Glutamatergic neuron (in vitro differentiated cells): ENCODE data around the gene SLC25A43. TPM values are rescaled to one million over a fixed set of nuclear protein-coding genes. Genes with fewer than 3 reads are reported as not detected.
A peak's percentile ranks its signal among the peaks of the same experiment; 100 is the strongest.
"Not testable (repeated sequence)": the region's sequence is repeated elsewhere in the genome, so short reads cannot be mapped to it uniquely, and the experiment has no call there.

Experiments used
- DNase-seq: peaks from one replicate; pipeline ENCODE4 v3.0.0; 2022
- H3K27ac Mint-ChIP-seq: one replicate; pipeline ENCODE4 v1.8.0; 2020; ENCODE audit warnings: mild to moderate bottlenecking, mixed read lengths, inconsistent platforms; ENCODE audit not compliant: unreplicated experiment
- H3K27me3 Mint-ChIP-seq: one replicate; pipeline ENCODE4 v1.8.0; 2020; ENCODE audit warnings: mild to moderate bottlenecking, moderate library complexity, mixed read lengths, inconsistent platforms; ENCODE audit not compliant: unreplicated experiment
- H3K36me3 Mint-ChIP-seq: one replicate; pipeline ENCODE4 v1.8.0; 2020; ENCODE audit warnings: mild to moderate bottlenecking, mixed read lengths, inconsistent platforms; ENCODE audit not compliant: unreplicated experiment
- H3K4me1 Mint-ChIP-seq: one replicate; pipeline ENCODE4 v1.8.0; 2020; ENCODE audit warnings: mild to moderate bottlenecking, low read depth, mixed read lengths, inconsistent platforms; ENCODE audit not compliant: unreplicated experiment
- H3K4me3 Mint-ChIP-seq: one replicate; pipeline ENCODE4 v1.8.0; 2020; ENCODE audit warnings: mild to moderate bottlenecking, mixed read lengths, inconsistent platforms; ENCODE audit not compliant: unreplicated experiment
- H3K9me3 Mint-ChIP-seq: one replicate; pipeline ENCODE4 v1.8.0; 2020; ENCODE audit warnings: mild to moderate bottlenecking, moderate library complexity, mixed read lengths, inconsistent platforms; ENCODE audit not compliant: unreplicated experiment
- long read RNA-seq: library from polyadenylated mRNA; unstranded; transcript quantifications from one replicate; pipeline ENCODE4 v2.0.0, GENCODE V29; 2020; ENCODE audit not compliant: unreplicated experiment
- total RNA-seq: library from RNA; stranded (reverse); fragmentation: NEBNext Ultra II Directional; extraction: Animal tissue kit (Norgen Biotek cat#: 25700); gene quantifications from one replicate; pipeline ENCODE4 v1.2.1, GENCODE V29; 2021; ENCODE audit not compliant: unreplicated experiment
- TF ChIP-seq, protein P1 (sequence below): fragments of 200-600 bp; sonication (generic); IDR thresholded peaks from one replicate; pipeline ENCODE4 v1.5.0; 2021; ENCODE audit not compliant: partially characterized antibody, unreplicated experiment

Gene SLC25A43
- total RNA-seq: 1.0 TPM
- long read RNA-seq, partial matches to known transcripts: 1 of 2 reads
- long read RNA-seq, other reads (novel, unspliced or antisense): 0 of 2 reads

DNA sequence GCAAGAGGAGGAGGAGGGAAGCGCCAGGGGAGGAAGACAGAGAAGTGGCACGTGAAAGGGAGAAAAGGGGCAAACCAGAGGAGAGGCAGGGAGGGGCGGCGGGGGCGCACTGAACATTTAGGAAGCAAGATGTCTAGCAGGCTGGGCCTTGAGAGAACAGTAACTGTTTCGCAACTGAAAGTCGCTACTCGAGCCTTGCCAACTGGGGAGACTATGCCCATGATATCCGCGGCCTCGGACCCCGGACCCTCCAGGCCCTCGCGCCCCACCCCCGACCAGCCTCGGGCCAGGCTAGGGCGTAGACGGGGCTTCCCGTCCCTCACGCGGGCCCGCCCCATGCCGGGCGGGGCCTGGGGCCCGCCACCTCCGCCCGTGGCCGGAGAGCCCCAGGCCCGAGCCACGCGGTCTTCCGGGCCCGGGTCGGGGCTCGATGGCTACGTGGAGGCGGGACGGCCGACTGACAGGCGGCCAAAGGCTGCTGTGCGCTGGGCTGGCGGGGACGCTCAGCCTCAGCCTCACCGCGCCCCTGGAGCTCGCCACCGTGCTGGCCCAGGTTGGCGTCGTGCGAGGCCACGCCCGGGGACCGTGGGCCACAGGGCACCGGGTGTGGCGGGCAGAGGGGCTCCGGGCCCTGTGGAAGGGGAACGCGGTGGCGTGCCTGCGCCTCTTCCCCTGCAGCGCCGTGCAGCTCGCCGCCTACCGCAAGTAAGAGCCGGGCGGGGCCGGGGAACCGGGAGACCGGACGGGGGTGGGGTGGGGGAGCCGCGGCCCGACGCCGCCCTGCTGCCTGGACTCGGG, at the start of gene SLC25A43:
Gene SLC25A43 (plus strand): TSS at position 363 of the 798 bp plus-strand sequence. CDS start 68 bp downstream, at position 431.
- Mint-ChIP-seq H3K4me3 (peak within 1 kb of the TSS; percentile 86), H3K27ac (no peak within 1 kb of the TSS)
- TF ChIP-seq, protein P1, sequence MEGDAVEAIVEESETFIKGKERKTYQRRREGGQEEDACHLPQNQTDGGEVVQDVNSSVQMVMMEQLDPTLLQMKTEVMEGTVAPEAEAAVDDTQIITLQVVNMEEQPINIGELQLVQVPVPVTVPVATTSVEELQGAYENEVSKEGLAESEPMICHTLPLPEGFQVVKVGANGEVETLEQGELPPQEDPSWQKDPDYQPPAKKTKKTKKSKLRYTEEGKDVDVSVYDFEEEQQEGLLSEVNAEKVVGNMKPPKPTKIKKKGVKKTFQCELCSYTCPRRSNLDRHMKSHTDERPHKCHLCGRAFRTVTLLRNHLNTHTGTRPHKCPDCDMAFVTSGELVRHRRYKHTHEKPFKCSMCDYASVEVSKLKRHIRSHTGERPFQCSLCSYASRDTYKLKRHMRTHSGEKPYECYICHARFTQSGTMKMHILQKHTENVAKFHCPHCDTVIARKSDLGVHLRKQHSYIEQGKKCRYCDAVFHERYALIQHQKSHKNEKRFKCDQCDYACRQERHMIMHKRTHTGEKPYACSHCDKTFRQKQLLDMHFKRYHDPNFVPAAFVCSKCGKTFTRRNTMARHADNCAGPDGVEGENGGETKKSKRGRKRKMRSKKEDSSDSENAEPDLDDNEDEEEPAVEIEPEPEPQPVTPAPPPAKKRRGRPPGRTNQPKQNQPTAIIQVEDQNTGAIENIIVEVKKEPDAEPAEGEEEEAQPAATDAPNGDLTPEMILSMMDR: no peak

DNA sequence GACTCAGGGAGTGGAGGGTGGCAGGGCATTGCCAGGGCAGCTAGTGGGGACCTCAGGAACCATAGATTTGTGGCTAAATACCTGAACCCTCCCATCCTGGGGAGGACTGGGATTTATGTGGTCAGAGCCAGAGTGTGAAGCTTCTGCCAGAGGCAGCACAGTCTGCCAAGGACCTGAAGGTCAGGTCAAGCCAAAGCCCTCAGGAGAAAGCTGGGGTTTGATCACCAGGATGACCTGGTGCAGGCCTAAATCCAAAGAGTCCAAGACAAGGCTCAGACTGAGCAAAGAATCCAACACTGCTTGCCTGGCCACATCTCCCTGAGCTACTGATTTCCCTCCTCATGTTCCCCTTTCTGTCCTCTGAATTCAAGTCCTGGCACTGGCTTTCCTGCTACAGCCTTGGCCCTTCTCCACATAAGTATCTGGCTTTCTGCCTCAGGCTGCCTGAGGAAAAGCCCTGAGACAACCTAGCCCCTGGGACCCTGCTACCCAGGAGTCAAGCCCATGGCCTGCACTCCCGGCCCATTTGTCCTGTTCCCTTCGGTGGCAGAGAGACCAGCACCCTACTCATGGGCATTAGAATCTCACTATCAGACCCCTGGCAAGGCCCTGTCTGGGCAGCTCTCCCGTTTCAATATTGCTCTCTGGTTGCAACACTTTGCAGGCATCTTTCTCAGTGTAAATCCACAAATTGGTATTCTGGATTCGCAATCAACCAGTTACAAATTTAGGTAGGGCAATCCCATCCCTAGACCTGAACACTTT, 39.3 kb upstream of the SLC25A43 start:
- Mint-ChIP-seq H3K36me3 (no peaks in the 10 kb centered on the region), H3K4me3 (no peak overlapping the region), H3K9me3 (peaks cover 1% of the 10 kb centered on the region), H3K27me3 (no peaks in the 10 kb centered on the region), H3K4me1 (no peaks in the 10 kb centered on the region), H3K27ac (no peak overlapping the region)
- TF ChIP-seq, protein P1: no peak
- no peak for DNase-seq

More for the DNA sequence above, at the start of gene SLC25A43:
- Mint-ChIP-seq H3K4me1 (no peaks in the 10 kb centered on the region), H3K27me3 (peaks cover 1% of the 10 kb centered on the region), H3K9me3 (no peaks in the 10 kb centered on the region), H3K36me3 (no peaks in the 10 kb centered on the region)
- peak; percentile 23 for DNase-seq

DNA sequence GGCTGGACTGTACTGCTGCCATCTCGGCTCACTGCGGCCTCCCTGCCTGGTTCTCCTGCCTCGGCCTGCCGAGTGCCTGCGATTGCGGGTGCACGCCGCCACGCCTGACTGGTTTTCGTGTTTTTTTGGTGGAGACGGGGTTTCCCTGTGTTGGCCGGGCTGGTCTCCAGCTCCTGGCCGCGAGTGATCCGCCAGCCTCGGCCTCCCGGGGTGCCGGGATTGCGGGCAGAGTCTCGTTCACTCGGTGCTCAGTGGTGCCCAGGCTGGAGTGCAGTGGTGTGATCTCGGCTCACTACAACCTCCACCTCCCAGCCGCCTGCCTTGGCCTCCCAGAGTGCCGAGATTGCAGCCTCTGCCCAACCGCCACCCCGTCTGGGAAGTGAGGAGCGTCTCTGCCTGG, 37.7 kb upstream of the SLC25A43 start:
- H3K36me3 Mint-ChIP-seq, H3K4me3 Mint-ChIP-seq, H3K27ac Mint-ChIP-seq, H3K9me3 Mint-ChIP-seq, DNase-seq, H3K27me3 Mint-ChIP-seq, H3K4me1 Mint-ChIP-seq: not testable (repeated sequence)

DNA sequence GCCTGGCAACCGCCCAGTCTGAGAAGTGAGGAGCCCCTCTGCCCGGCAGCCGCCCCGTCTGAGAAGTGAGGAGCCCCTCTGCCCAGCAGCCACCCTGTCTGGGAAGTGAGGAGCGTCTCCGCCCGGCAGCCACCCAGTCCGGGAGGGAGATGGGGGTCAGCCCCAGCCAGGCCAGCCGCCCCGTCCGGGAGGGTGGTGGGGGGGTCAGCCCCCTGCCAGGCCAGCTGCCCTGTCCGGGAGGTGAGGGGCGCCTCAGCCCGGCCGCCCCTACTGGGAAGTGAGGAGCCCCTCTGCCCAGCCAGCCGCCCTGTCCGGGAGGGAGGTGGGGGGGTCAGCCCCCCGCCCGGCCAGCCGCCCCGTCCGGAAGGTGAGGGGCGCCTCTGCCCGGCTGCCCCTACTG, 37.1 kb upstream of the SLC25A43 start:
- H3K36me3 Mint-ChIP-seq, DNase-seq, H3K4me1 Mint-ChIP-seq, H3K27ac Mint-ChIP-seq, H3K9me3 Mint-ChIP-seq, H3K4me3 Mint-ChIP-seq, H3K27me3 Mint-ChIP-seq: not testable (repeated sequence)

DNA sequence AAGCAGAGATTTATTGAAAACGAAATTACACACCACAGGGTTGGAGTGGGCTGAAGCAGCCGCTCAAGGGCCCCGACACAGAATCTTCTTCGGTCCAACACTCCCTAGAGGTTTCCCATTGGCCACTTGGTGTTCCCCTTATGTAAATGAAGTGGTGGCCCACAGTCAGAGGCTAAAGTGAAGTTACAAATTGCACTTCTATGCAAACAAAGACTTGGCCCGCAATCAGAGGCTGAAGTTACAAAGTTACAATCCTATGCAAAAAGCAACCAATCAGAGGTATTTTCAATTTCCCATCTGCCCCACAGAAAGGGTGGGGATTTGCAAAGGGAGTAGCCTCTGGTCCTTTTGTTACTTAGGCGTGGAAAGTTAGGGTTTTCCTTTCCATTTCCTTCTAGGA, 35.7 kb upstream of the SLC25A43 start:
- H3K36me3 Mint-ChIP-seq: no peaks in the 10 kb centered on the region
- H3K9me3 Mint-ChIP-seq: peaks cover 1% of the 10 kb centered on the region
- no peaks in the 10 kb centered on the region for H3K27me3 Mint-ChIP-seq
- H3K4me3 Mint-ChIP-seq: no peak overlapping the region
- no peak overlapping the region for H3K27ac Mint-ChIP-seq
- no peak for DNase-seq
- TF ChIP-seq, protein P1: no peak
- H3K4me1 Mint-ChIP-seq: no peaks in the 10 kb centered on the region

DNA sequence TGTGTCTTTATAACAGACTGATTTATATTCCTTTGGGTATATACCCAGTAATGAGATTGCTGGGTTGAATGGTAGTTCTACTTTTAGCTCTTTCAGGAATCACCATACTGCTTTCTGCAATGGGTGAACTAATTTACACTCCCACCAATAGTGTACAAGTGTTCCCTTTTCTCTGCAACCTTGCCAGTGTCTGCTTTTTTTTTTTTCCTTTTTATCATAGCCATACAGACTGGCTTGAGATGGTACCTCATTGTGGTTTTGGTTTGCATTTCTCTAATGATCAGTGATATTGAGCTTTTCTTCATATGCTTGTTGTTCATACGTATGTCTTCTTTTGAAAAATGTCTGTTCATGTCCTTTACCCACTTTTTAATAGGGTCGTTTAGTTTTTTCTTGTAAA, 27.3 kb upstream of the SLC25A43 start:
- H3K4me3 Mint-ChIP-seq, H3K9me3 Mint-ChIP-seq, DNase-seq: not testable (repeated sequence)

More for the DNA sequence above, 27.3 kb upstream of the SLC25A43 start:
- not testable (repeated sequence) for H3K4me1 Mint-ChIP-seq, H3K36me3 Mint-ChIP-seq, H3K27ac Mint-ChIP-seq, H3K27me3 Mint-ChIP-seq
